ENCODE data around the gene BGN. TPM values are rescaled to one million over a fixed set of nuclear protein-coding genes. Genes with fewer than 3 reads are reported as not detected.

Gene BGN
- total RNA-seq, 1 experiment from 2014 or later = 1.2 TPM

GRCh38 chrX:153502796-153503195, 8.0 kb downstream of the BGN start:
- Histone ChIP-seq H2AK5ac (ENCODE audit: insufficient read length, low read length) (no peak overlapping the region), H2BK5ac (ENCODE audit: insufficient read length, low read length) (no peak overlapping the region), H2BK20ac (ENCODE audit: low read depth, low read length, poor library complexity, severe bottlenecking) (no peak overlapping the region), H2BK12ac (ENCODE audit: insufficient read length, low read depth, low read length) (no peak overlapping the region), H3K23me2 (ENCODE audit: insufficient read length, low read depth, low read length, poor library complexity, severe bottlenecking) (no peaks in the 10 kb centered on the region), H4K5ac (ENCODE audit: insufficient read length, low read depth, low read length) (no peak overlapping the region), H2BK120ac (ENCODE audit: low read depth, low read length, poor library complexity, severe bottlenecking) (no peak overlapping the region), H3K27ac (ENCODE audit: insufficient read length, low read depth, low read length) (no peak overlapping the region), H3K56ac (ENCODE audit: insufficient read length, low read depth, low read length) (no peak overlapping the region), H2AFZ (ENCODE audit: low read length) (no peak overlapping the region), H3K4me1 (ENCODE audit: insufficient read depth, low read length) (no peaks in the 10 kb centered on the region), H3K4ac (ENCODE audit: low read depth, low read length) (no peak overlapping the region), H4K20me1 (ENCODE audit: control insufficient read depth, insufficient read depth, insufficient read length) (no peaks in the 10 kb centered on the region), H3K79me2 (ENCODE audit: insufficient read depth, low read length) (no peaks in the 10 kb centered on the region), H3K9ac (ENCODE audit: extremely low read depth, insufficient read length, low read length) (no peak overlapping the region), H3K18ac (ENCODE audit: insufficient read length, low read depth, low read length) (no peak overlapping the region), H3K9me3 (ENCODE audit: control insufficient read depth, low read depth, low read length) (peaks cover 25% of the 10 kb centered on the region), H2BK15ac (ENCODE audit: low read depth, low read length) (no peak overlapping the region), H3K14ac (ENCODE audit: insufficient read depth, low read length) (no peak overlapping the region), H3K27me3 (ENCODE audit: insufficient read depth, low read length) (no peaks in the 10 kb centered on the region; the same call in 1 of the 2 replicates), H4K91ac (ENCODE audit: insufficient read length, low read depth, low read length) (no peak overlapping the region), H3K23ac (ENCODE audit: insufficient read length, low read depth, low read length) (no peak overlapping the region), H3T11ph (ENCODE audit: low read length) (no peak overlapping the region), H3K79me1 (ENCODE audit: insufficient read depth, low read depth, low read length, poor library complexity, severe bottlenecking) (no peaks in the 10 kb centered on the region), H4K8ac (replicated peaks; ENCODE audit: insufficient read length, low read depth, low read length) (no peak overlapping the region), H3K4me2 (ENCODE audit: insufficient read depth, insufficient read length, low read length) (no peak overlapping the region)
- no CpG with 5 or more reads among the region's 14 CpGs for WGBS (ENCODE audit: extremely low coverage, insufficient read length, low lambda C conversion rate)
- peaks cover 0 to 4% of the 10 kb centered on the region in 2 experiments; a peak in 2 of 4 replicates for H3K4me1 Mint-ChIP-seq
- TF ChIP-seq, protein P1, sequence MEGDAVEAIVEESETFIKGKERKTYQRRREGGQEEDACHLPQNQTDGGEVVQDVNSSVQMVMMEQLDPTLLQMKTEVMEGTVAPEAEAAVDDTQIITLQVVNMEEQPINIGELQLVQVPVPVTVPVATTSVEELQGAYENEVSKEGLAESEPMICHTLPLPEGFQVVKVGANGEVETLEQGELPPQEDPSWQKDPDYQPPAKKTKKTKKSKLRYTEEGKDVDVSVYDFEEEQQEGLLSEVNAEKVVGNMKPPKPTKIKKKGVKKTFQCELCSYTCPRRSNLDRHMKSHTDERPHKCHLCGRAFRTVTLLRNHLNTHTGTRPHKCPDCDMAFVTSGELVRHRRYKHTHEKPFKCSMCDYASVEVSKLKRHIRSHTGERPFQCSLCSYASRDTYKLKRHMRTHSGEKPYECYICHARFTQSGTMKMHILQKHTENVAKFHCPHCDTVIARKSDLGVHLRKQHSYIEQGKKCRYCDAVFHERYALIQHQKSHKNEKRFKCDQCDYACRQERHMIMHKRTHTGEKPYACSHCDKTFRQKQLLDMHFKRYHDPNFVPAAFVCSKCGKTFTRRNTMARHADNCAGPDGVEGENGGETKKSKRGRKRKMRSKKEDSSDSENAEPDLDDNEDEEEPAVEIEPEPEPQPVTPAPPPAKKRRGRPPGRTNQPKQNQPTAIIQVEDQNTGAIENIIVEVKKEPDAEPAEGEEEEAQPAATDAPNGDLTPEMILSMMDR (conservative IDR thresholded peaks at IDR 0.05) = no peak
- peaks cover 4% of the 10 kb centered on the region for H3K27me3 Mint-ChIP-seq (ENCODE audit: low read depth)
- H3K27ac Mint-ChIP-seq = no peak overlapping the region
- H3K36me3 Mint-ChIP-seq (ENCODE audit: insufficient read depth in 1 of 3, low read depth in 3 of 3) = peaks cover 6 to 8% (median 8%) of the 10 kb centered on the region in 3 experiments; a peak in 5 of 7 replicates
- H3K4me3 Mint-ChIP-seq = no peak overlapping the region
- no peak for DNase-seq
- H3K9me3 Mint-ChIP-seq = peaks cover 56 to 68% of the 10 kb centered on the region in 2 experiments
